OCI-LY7 (cell line): ENCODE results near the gene NTM. TPM values are rescaled to one million over a fixed set of nuclear protein-coding genes. Genes with fewer than 3 reads are reported as not detected.

Source experiments
- BruUV-seq: library from RNA; stranded (reverse); fragments of 400-500 nt; replicated peaks from 2 replicates; lab custom pipeline; 2021; lab: Mats Ljungman, UMichigan
- CTCF ChIA-PET: fragments of 300-600 bp; sonication (Branson Sonifier 250); formaldehyde crosslinking; loops from one replicate; lab custom pipeline; 2022; ENCODE audit warnings: antibody characterized with exemption; ENCODE audit not compliant: unreplicated experiment; lab: Charles Lee
- POLR2A ChIA-PET: fragments of 300-600 bp; sonication (Branson Sonifier 250); formaldehyde crosslinking; loops from one replicate; lab custom pipeline; 2022; ENCODE audit warnings: antibody characterized with exemption; lab: Charles Lee
- DNase-seq: peaks from one replicate; pipeline ENCODE4 v3.0.0-alpha.2; 2015; ENCODE audit warnings: low spot score
- H2AFZ ChIP-seq: fragments of 200-600 bp; sonication (generic), shearing (Covaris generic); 2 replicates; pipeline ENCODE4 v1.6.1; 2014; ENCODE audit warnings: mild to moderate bottlenecking, antibody characterized with exemption, low read length, moderate library complexity
- H3K27ac ChIP-seq: fragments of 200-600 bp; sonication (generic); 2 replicates; pipeline ENCODE4 v1.5.1; 2014; ENCODE audit warnings: mixed run types, low read depth, mild to moderate bottlenecking, moderate library complexity, low read length, inconsistent platforms; ENCODE audit not compliant: poor library complexity, severe bottlenecking
- H3K36me3 ChIP-seq: fragments of 200-600 bp; sonication (generic); 2 replicates; pipeline ENCODE4 v1.6.1; 2014; ENCODE audit warnings: mild to moderate bottlenecking, antibody characterized with exemption, low read length, moderate library complexity, mixed read lengths; ENCODE audit not compliant: insufficient read depth
- H3K4me1 ChIP-seq: fragments of 200-600 bp; sonication (generic); 2 replicates; pipeline ENCODE4 v1.5.1; 2014; ENCODE audit warnings: mild to moderate bottlenecking, low read length; ENCODE audit not compliant: insufficient read depth, poor library complexity, severe bottlenecking
- H3K4me2 ChIP-seq: fragments of 200-600 bp; sonication (generic); 2 replicates; pipeline ENCODE4 v1.6.1; 2014; ENCODE audit warnings: mild to moderate bottlenecking, low read length
- H3K4me3 ChIP-seq: fragments of 200-600 bp; sonication (generic); 2 replicates; pipeline ENCODE4 v1.5.1; 2014; ENCODE audit warnings: mild to moderate bottlenecking, low read depth, low read length; ENCODE audit not compliant: poor library complexity, severe bottlenecking
- H3K79me2 ChIP-seq: fragments of 200-600 bp; sonication (generic); 2 replicates; pipeline ENCODE4 v1.6.1; 2016; ENCODE audit warnings: low read depth, mild to moderate bottlenecking, low read length, moderate library complexity, mixed read lengths; ENCODE audit not compliant: insufficient read depth
- H3K9me2 ChIP-seq: fragments of 200-600 bp; sonication (generic); 2 replicates; pipeline ENCODE4 v1.6.1; 2016; ENCODE audit warnings: mild to moderate bottlenecking, low read length, mixed read lengths; ENCODE audit not compliant: insufficient read depth
- H3K9me3 ChIP-seq: fragments of 200-600 bp; sonication (generic); 2 replicates; pipeline ENCODE4 v1.6.1; 2014; ENCODE audit warnings: mild to moderate bottlenecking, mixed run types, low read length, mixed read lengths
- H4K20me1 ChIP-seq: fragments of 200-600 bp; sonication (generic); 2 replicates; pipeline ENCODE4 v1.6.1; 2014; ENCODE audit warnings: mild to moderate bottlenecking, antibody characterized with exemption, low read length, moderate library complexity, mixed read lengths; ENCODE audit not compliant: insufficient read depth
- CTCF ChIP-seq: fragments of 200-600 bp; sonication (generic); conservative IDR thresholded peaks from 2 replicates; pipeline ENCODE4 v1.5.1; 2014; ENCODE audit warnings: mild to moderate bottlenecking, antibody characterized with exemption, low read length, moderate library complexity, mixed read lengths
- EZH2phosphoT487 ChIP-seq: fragments of 200-600 bp; sonication (generic); IDR thresholded peaks from 2 replicates; pipeline ENCODE4 v1.6.1; 2018; ENCODE audit warnings: low read depth, borderline replicate concordance, mild to moderate bottlenecking, mixed run types, antibody characterized with exemption, low read length, moderate library complexity, mixed read lengths
- intact Hi-C: fragments of 100-400 bp; cut with micrococcal nuclease; formaldehyde crosslinking; loops from one replicate; pipeline ENCODE4 v1.10.0; 2022; ENCODE audit not compliant: unreplicated experiment
- total RNA-seq, 2 experiments: library from RNA; depleted of rRNA in 1 of 2; stranded (reverse); fragments of >200 nt in 1 of 2; shearing (Covaris generic) in 1 of 2; gene quantifications; 2 replicates each; pipeline ENCODE4 v1.2.3, GENCODE V29; 2014 to 2022

The NTM gene
- total RNA-seq, 2 experiments from 2014 or later, result not detected

DNA sequence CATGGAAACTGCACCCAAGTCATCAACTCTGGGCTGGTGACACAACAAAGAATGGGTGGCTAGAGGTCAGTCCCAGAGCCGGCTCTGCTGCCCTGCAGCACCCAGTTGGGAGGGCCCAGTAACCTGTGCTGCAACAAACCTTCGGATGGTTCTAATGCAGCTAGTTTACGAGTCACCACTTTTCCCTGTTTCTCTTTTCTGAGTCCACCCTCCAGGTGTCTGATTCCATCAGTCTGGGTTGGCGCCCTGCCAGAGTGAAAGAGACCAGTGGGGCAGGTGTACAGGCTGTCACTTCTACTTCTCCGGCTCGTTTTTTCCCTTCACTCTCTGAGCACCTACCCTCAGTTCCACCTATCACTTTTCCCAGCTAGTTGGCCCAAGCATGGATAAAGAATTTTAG, 572.9 kb downstream of the NTM start:
- H3K9me2 ChIP-seq, result no peaks in the 10 kb centered on the region
- H3K27ac ChIP-seq, result no peak overlapping the region
- ChIA-PET POLR2A (no interaction called here), CTCF (no interaction called here)
- H3K79me2 ChIP-seq, result no peaks in the 10 kb centered on the region
- BruUV-seq, result no TSS peak
- H3K4me3 ChIP-seq, result no peak overlapping the region
- intact Hi-C loops, result no loop called here
- H3K4me2 ChIP-seq, result no peak overlapping the region
- no peak for TF ChIP-seq EZH2phosphoT487
- no peak for TF ChIP-seq CTCF
- H3K36me3 ChIP-seq, result no peaks in the 10 kb centered on the region
- no peak for DNase-seq
- H4K20me1 ChIP-seq, result no peaks in the 10 kb centered on the region
- no peak overlapping the region for H2AFZ ChIP-seq
- H3K9me3 ChIP-seq, result no peaks in the 10 kb centered on the region
- no peaks in the 10 kb centered on the region for H3K4me1 ChIP-seq

GRCh38 chr11:131944736-131945135, 574.3 kb downstream of the NTM start:
- intact Hi-C loops, result no loop called here
- H3K9me2 ChIP-seq, result no peaks in the 10 kb centered on the region

GRCh38 chr11:131945706-131946105, 575.3 kb downstream of the NTM start:
- intact Hi-C loops, result no loop called here
- H4K20me1 ChIP-seq, result no peaks in the 10 kb centered on the region
- no peak for DNase-seq
- H3K4me3 ChIP-seq, result no peak overlapping the region
- no peaks in the 10 kb centered on the region for H3K9me2 ChIP-seq
- no TSS peak for BruUV-seq
- H3K4me2 ChIP-seq, result no peak overlapping the region
- H3K9me3 ChIP-seq, result no peaks in the 10 kb centered on the region
- ChIA-PET POLR2A (no interaction called here), CTCF (no interaction called here)
- H3K36me3 ChIP-seq, result no peaks in the 10 kb centered on the region
- TF ChIP-seq CTCF (no peak), EZH2phosphoT487 (no peak)
- no peak overlapping the region for H2AFZ ChIP-seq
- H3K79me2 ChIP-seq, result no peaks in the 10 kb centered on the region
- no peak overlapping the region for H3K27ac ChIP-seq
- H3K4me1 ChIP-seq, result no peaks in the 10 kb centered on the region

More at GRCh38 chr11:131944736-131945135, 574.3 kb downstream of the NTM start:
- Histone ChIP-seq H3K4me2 (no peak overlapping the region), H3K4me1 (no peaks in the 10 kb centered on the region), H3K27ac (no peak overlapping the region), H2AFZ (no peak overlapping the region), H4K20me1 (no peaks in the 10 kb centered on the region), H3K9me3 (no peaks in the 10 kb centered on the region), H3K4me3 (no peak overlapping the region), H3K36me3 (no peaks in the 10 kb centered on the region), H3K79me2 (no peaks in the 10 kb centered on the region)
- ChIA-PET POLR2A (no interaction called here), CTCF (no interaction called here)
- TF ChIP-seq CTCF, result no peak
- TF ChIP-seq EZH2phosphoT487, result no peak
- DNase-seq, result no peak
- no TSS peak for BruUV-seq
